ENCODE results near the gene ECI1. TPM values are rescaled to one million over a fixed set of nuclear protein-coding genes. Genes with fewer than 3 reads are reported as not detected.

ECI1 gene
- polyA plus RNA-seq, 1 experiment = 24.9 TPM

DNA sequence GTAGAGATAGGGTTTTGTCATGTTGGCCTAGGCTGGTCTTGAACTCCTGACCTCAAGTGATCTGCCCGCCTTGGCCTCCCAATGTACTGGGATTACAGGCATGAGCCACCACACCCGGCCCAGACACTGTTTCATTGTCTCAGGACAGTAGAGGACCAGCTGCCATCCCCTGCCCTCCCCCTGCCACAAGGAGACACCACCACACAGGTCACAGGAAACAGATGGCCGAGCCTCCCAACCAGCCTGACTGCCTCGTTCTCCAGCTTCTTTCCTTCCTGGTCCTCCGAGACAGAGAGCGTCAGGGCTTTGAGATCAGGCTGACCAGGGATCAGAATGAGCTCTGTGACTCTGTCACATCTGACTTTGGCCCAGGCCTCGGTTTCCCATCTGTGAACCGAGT lies 37.3 kb upstream of the ECI1 start:
- no peaks in the 10 kb centered on the region; the same call in 1 of the 2 replicates for H3K9me3 ChIP-seq (ENCODE audit: control insufficient read depth, insufficient read depth, low read length)
- ChIA-PET POLR2A (no interaction called here), CTCF (no interaction called here)
- H3K4me3 ChIP-seq (ENCODE audit: low read depth, low read length) = no peak overlapping the region
- H3K27ac ChIP-seq (ENCODE audit: low read depth, low read length) = no peak overlapping the region
- H3K27me3 ChIP-seq (ENCODE audit: control insufficient read depth, insufficient read depth, low read length) = peaks cover 18% of the 10 kb centered on the region
- DNase-seq (ENCODE audit: low read depth, low spot score) = no peak
- TF ChIP-seq, protein P1, sequence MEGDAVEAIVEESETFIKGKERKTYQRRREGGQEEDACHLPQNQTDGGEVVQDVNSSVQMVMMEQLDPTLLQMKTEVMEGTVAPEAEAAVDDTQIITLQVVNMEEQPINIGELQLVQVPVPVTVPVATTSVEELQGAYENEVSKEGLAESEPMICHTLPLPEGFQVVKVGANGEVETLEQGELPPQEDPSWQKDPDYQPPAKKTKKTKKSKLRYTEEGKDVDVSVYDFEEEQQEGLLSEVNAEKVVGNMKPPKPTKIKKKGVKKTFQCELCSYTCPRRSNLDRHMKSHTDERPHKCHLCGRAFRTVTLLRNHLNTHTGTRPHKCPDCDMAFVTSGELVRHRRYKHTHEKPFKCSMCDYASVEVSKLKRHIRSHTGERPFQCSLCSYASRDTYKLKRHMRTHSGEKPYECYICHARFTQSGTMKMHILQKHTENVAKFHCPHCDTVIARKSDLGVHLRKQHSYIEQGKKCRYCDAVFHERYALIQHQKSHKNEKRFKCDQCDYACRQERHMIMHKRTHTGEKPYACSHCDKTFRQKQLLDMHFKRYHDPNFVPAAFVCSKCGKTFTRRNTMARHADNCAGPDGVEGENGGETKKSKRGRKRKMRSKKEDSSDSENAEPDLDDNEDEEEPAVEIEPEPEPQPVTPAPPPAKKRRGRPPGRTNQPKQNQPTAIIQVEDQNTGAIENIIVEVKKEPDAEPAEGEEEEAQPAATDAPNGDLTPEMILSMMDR (IDR thresholded peaks at IDR 0.05; ENCODE audit: low read depth, low read length) = no peak

DNA sequence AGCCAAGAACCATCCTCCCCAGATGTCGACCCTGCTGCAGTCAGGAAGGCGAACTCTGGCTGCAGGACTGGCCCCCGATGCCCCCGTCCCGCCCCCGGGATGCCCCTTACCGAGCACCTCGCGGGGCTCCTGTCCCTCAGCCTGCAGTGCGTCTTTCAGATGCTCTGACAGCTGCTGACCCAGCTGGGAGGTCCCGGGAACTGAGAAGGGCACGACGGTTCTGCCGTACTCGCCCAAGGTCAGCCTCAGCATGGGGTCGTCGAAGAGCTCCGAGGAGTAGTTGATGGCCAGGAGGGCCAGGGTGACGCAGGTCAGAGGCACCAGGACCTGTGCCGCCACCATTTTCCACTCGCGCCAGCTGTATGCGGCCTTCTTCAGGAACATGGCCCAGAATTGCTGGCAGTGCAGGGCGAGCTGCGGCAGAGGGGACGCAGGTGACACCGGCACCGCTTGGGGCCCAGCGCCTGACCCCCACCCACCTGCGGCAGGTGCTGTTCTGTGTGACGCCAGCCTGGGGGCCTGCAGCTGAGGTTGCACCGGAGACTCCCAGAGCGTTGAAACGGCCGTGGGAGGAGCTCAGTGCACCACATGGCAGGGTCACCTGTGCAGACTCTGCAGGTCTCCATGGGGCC lies 36.6 kb upstream of the ECI1 start:
- TF ChIP-seq, protein P1 (IDR thresholded peaks at IDR 0.05; ENCODE audit: low read depth, low read length) = no peak
- H3K27me3 ChIP-seq (ENCODE audit: control insufficient read depth, insufficient read depth, low read length) = peaks cover 18% of the 10 kb centered on the region
- no peak for DNase-seq (ENCODE audit: low read depth, low spot score)
- no peaks in the 10 kb centered on the region; the same call in 1 of the 2 replicates for H3K9me3 ChIP-seq (ENCODE audit: control insufficient read depth, insufficient read depth, low read length)
- no peak overlapping the region for H3K27ac ChIP-seq (ENCODE audit: low read depth, low read length)
- CTCF ChIA-PET = no interaction called here
- POLR2A ChIA-PET = no interaction called here
- no peak overlapping the region for H3K4me3 ChIP-seq (ENCODE audit: low read depth, low read length)

DNA sequence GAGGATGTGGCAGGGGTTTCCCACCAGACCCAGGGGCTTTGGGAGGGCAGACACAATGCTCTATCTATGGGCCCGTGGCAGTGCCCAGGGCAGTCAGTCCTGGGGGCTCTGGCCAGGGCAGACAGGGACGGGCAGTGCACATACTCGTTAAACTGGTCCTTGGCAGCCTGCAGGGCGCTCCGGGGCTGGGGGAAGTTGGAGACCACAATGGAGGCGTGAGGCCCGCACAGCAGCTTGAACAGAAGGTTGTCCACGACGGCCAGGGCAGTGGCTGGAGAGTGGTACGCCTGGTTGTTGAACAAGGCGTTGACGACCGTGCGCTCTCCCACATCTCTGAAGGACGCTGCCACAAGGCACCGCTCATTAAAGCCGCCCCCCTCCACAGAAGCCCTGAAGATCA lies 35.2 kb upstream of the ECI1 start:
- Histone ChIP-seq H3K27me3 (ENCODE audit: control insufficient read depth, insufficient read depth, low read length) (peaks cover 21% of the 10 kb centered on the region), H3K27ac (ENCODE audit: low read depth, low read length) (no peak overlapping the region), H3K4me3 (ENCODE audit: low read depth, low read length) (no peak overlapping the region), H3K9me3 (ENCODE audit: control insufficient read depth, insufficient read depth, low read length) (no peaks in the 10 kb centered on the region; the same call in 1 of the 2 replicates)
- ChIA-PET CTCF (no interaction called here), POLR2A (no interaction called here)
- no peak for DNase-seq (ENCODE audit: low read depth, low spot score)
- TF ChIP-seq, protein P1 (IDR thresholded peaks at IDR 0.05; ENCODE audit: low read depth, low read length) = no peak

DNA sequence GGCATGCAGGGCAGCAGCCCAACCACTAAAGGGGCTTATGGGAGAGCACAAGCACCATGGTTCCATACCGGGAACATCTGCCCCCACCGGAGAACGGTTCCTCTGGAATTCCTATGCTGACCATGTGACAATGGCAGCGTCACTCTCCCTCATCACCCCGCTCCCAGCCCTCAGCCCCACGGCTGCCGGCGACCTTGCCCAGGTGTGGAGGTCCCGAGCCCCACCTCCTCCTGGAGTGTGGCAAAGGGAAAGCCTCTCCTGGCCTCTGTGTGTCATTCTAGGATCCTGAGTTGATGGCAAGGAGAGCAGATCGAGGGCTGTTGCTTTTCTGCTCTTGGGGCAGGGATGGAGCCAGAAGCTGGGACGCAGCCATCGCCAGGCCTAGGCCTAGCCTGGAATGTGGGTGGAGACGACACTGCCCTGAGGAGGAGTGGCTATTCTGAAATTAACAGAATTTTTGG lies 34.4 kb upstream of the ECI1 start:
- Histone ChIP-seq H3K27ac (ENCODE audit: low read depth, low read length) (no peak overlapping the region), H3K4me3 (ENCODE audit: low read depth, low read length) (no peak overlapping the region), H3K9me3 (ENCODE audit: control insufficient read depth, insufficient read depth, low read length) (no peaks in the 10 kb centered on the region; the same call in 1 of the 2 replicates), H3K27me3 (ENCODE audit: control insufficient read depth, insufficient read depth, low read length) (peaks cover 28% of the 10 kb centered on the region)
- no peak for DNase-seq (ENCODE audit: low read depth, low spot score)
- ChIA-PET CTCF (no interaction called here), POLR2A (no interaction called here)
- TF ChIP-seq, protein P1 (IDR thresholded peaks at IDR 0.05; ENCODE audit: low read depth, low read length) = no peak

DNA sequence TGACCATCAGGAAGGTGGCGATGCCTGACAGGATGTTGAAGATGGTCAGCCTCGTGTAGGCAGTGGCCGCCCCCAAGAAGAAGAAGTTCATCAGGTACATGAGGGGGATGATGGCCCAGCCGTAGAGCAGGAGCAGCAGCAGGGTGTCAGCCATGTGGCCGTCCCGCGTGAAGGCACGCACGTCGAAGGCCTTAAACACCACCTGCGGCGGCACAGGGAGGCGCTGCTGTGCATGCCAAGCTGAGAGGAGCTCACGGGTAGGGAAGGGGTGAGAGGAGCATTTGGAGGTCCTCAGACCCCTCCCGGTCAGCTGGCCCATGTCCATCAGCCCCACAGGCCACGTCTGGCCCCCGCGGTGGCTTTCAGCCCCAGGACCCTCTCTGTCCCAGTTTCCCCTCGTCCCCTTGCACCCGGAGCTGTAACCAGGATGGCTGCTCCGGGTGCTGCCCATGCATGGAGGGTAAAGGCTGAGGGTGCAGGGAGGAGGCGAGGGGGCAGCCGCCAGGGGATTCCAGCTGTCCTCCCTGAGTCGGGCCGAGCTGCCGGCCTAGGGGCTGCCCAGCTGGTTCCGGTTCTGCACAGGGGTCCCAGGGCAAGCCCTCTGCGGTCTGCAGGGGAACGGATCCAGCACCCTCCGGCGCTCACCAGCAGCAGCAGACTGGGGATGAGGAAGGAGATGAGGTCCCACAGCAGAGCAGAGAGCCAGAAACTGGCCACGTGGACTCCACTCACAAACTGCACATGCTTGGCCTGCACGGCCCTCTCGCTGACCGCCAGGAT lies 33.6 kb upstream of the ECI1 start:
- no peak for DNase-seq (ENCODE audit: low read depth, low spot score)
- Histone ChIP-seq H3K9me3 (ENCODE audit: control insufficient read depth, insufficient read depth, low read length) (no peaks in the 10 kb centered on the region; the same call in 1 of the 2 replicates), H3K4me3 (ENCODE audit: low read depth, low read length) (no peak overlapping the region), H3K27me3 (ENCODE audit: control insufficient read depth, insufficient read depth, low read length) (peaks cover 31% of the 10 kb centered on the region), H3K27ac (ENCODE audit: low read depth, low read length) (no peak overlapping the region)
- TF ChIP-seq, protein P1 (IDR thresholded peaks at IDR 0.05; ENCODE audit: low read depth, low read length) = no peak
- CTCF ChIA-PET = no interaction called here
- POLR2A ChIA-PET = no interaction called here

Data from AG04450 (cell line).